Right atrium auricular region (tissue), 2 donors: ENCODE results near the gene SMIM35. TPM values are rescaled to one million over a fixed set of nuclear protein-coding genes. Genes with fewer than 3 reads are reported as not detected.

Experiments used
- DNase-seq: peaks from one replicate; pipeline ENCODE4 v3.0.0-alpha.2; 2019; ENCODE audit warnings: low spot score
- H3K27ac ChIP-seq, 2 donors: fragments of 200-600 bp; sonication (generic); 1 replicate in 1 of 2; 2 replicates in 1 of 2; pipeline ENCODE4 v1.5.1; 2016 to 2019
- H3K27me3 ChIP-seq, 2 donors: fragments of 200-600 bp; sonication (generic); one replicate each; pipeline versions ENCODE4 v1.5.1 to v1.6.0; 2017 to 2019
- H3K36me3 ChIP-seq: fragments of 200-600 bp; sonication (generic); one replicate; pipeline ENCODE4 v1.5.1; 2016
- H3K4me1 ChIP-seq, 2 donors: fragments of 200-600 bp; sonication (generic); one replicate each; pipeline versions ENCODE4 v1.5.1 to v1.6.0; 2017 to 2019
- H3K4me3 ChIP-seq, 2 donors: fragments of 200-600 bp; sonication (generic); 1 replicate in 1 of 2; 2 replicates in 1 of 2; pipeline ENCODE4 v1.5.1; 2017 to 2019; ENCODE audit warnings: mild to moderate bottlenecking in 1 of 2, moderate library complexity in 1 of 2
- H3K9me3 ChIP-seq, 2 donors: fragments of 200-600 bp; sonication (generic); one replicate each; pipeline ENCODE4 v1.5.1; 2019
- CTCF ChIP-seq, 2 donors: fragments of 200-600 bp; sonication (generic); IDR thresholded peaks; one replicate each; pipeline ENCODE4 v1.5.1; 2019; ENCODE audit warnings: antibody characterized with exemption in 2 of 2
- total RNA-seq, 2 donors: library from RNA; depleted of rRNA; stranded (reverse); fragments of >200 nt; gene quantifications; one replicate each; pipeline ENCODE4 v1.1.0, GENCODE V29; 2016

The SMIM35 gene
- total RNA-seq, 2 donors from 2014 or later: not detected

DNA sequence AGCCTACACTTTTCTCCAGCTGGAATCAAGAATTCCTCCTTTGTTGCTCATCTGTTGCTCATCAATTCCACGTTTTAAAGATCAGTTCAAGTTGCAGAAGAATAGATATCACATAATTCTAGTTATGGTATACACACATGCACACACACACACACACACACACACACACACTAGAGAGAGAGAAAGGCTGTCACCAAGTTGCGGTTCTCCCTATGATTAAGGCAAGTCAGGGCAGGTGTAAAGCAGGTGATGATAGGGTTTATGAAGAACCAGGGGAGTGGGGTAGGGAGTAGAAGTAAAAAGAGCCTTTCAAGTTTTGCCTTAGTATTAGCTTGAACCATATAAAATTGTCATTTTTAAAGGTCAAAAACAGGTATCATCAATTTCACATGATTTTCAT, 41.6 kb downstream of the SMIM35 start:
- Histone ChIP-seq H3K9me3 (no peaks in the 10 kb centered on the region), H3K4me3 (no peak overlapping the region), H3K4me1 (no peaks in the 10 kb centered on the region), H3K27me3 (no peaks in the 10 kb centered on the region), H3K27ac (no peak overlapping the region), H3K36me3 (no peaks in the 10 kb centered on the region)
- no peak for TF ChIP-seq CTCF (IDR thresholded peaks at IDR 0.05)
- no peak for DNase-seq

DNA sequence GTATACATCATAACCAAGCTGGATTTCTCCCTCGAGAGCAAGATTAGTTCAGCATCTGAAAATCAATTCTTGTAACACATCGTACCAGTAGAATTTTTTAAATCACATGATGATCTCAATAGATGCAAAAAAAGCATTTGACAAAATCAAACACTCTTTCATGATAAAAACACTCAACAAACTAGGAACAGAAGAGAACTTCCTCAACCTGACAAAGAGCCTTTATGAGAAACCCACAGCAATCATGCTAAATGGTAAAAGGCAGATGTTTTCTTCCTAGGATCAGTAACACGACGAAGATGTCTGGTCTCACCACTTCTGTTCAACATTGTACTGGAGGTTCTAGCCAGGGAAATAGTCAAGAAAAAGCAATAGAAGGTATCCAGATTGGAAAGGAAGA, 44.0 kb downstream of the SMIM35 start:
- Histone ChIP-seq H3K9me3 (no peaks in the 10 kb centered on the region), H3K36me3 (no peaks in the 10 kb centered on the region), H3K4me1 (no peaks in the 10 kb centered on the region), H3K4me3 (no peak overlapping the region), H3K27ac (no peak overlapping the region), H3K27me3 (no peaks in the 10 kb centered on the region)
- no peak for DNase-seq
- no peak for TF ChIP-seq CTCF (IDR thresholded peaks at IDR 0.05)

GRCh38 chr11:118042141-118042540, 44.6 kb downstream of the SMIM35 start:
- no peaks in the 10 kb centered on the region for H3K9me3 ChIP-seq
- no peak overlapping the region for H3K27ac ChIP-seq
- no peak for TF ChIP-seq CTCF (IDR thresholded peaks at IDR 0.05)
- H3K4me1 ChIP-seq: no peaks in the 10 kb centered on the region
- no peaks in the 10 kb centered on the region for H3K27me3 ChIP-seq
- H3K36me3 ChIP-seq: no peaks in the 10 kb centered on the region
- no peak for DNase-seq
- H3K4me3 ChIP-seq: no peak overlapping the region

- Histone ChIP-seq H3K9me3 (no peaks in the 10 kb centered on the region), H3K36me3 (no peaks in the 10 kb centered on the region), H3K4me3 (no peak overlapping the region), H3K4me1 (no peaks in the 10 kb centered on the region), H3K27ac (no peak overlapping the region), H3K27me3 (no peaks in the 10 kb centered on the region)
- no peak for DNase-seq
- TF ChIP-seq CTCF (IDR thresholded peaks at IDR 0.05): no peak
Observed at GRCh38 chr11:118033443-118033842, 53.3 kb downstream of the SMIM35 start.

- TF ChIP-seq CTCF (IDR thresholded peaks at IDR 0.05): no peak
- Histone ChIP-seq H3K27ac (no peak overlapping the region), H3K4me3 (no peak overlapping the region), H3K4me1 (no peaks in the 10 kb centered on the region), H3K9me3 (no peaks in the 10 kb centered on the region), H3K36me3 (no peaks in the 10 kb centered on the region), H3K27me3 (no peaks in the 10 kb centered on the region)
- no peak for DNase-seq
Observed at GRCh38 chr11:118028626-118029025, 58.1 kb downstream of the SMIM35 start.

- Histone ChIP-seq H3K27me3 (no peaks in the 10 kb centered on the region), H3K27ac (no peak overlapping the region), H3K4me1 (no peaks in the 10 kb centered on the region), H3K4me3 (no peak overlapping the region), H3K9me3 (no peaks in the 10 kb centered on the region), H3K36me3 (no peaks in the 10 kb centered on the region)
- TF ChIP-seq CTCF (IDR thresholded peaks at IDR 0.05): no peak
- DNase-seq: peak; percentile 40
Observed at GRCh38 chr11:118027694-118028093, 59.1 kb downstream of the SMIM35 start.
